GM10266 (cell line): ENCODE data around the gene GRIK1.

ENCODE experiments used
- DNase-seq: peaks from one replicate; pipeline ENCODE4 v3.0.0; 2012; ENCODE audit errors: extremely low spot score
- TF ChIP-seq, protein P1 (sequence below): IDR thresholded peaks from 2 replicates; pipeline ENCODE4 v1.5.1; 2012; ENCODE audit warnings: mild to moderate bottlenecking, low read depth; ENCODE audit not compliant: control insufficient read depth, insufficient read depth; ENCODE audit errors: missing control alignments

The GRIK1 gene

DNA sequence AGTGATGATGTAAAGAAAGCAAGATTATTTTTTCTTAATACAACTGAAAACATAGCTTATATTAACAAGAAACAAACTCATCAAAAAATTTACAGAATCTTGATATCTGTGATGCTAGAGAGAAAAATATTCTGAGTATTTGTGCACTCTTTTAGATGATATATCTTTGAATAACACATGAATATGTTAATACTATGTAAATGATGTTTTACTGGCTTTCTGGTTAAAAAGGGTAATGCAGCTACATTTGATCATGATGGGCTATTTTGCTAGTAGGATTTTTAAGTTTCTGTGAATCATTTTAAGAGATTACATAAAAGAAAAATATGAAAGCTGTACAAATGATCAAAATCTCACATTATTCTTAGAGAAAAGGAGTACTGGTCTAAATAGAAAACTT lies 114.5 kb downstream of the GRIK1 start:
- no peak for DNase-seq
- TF ChIP-seq, protein P1, sequence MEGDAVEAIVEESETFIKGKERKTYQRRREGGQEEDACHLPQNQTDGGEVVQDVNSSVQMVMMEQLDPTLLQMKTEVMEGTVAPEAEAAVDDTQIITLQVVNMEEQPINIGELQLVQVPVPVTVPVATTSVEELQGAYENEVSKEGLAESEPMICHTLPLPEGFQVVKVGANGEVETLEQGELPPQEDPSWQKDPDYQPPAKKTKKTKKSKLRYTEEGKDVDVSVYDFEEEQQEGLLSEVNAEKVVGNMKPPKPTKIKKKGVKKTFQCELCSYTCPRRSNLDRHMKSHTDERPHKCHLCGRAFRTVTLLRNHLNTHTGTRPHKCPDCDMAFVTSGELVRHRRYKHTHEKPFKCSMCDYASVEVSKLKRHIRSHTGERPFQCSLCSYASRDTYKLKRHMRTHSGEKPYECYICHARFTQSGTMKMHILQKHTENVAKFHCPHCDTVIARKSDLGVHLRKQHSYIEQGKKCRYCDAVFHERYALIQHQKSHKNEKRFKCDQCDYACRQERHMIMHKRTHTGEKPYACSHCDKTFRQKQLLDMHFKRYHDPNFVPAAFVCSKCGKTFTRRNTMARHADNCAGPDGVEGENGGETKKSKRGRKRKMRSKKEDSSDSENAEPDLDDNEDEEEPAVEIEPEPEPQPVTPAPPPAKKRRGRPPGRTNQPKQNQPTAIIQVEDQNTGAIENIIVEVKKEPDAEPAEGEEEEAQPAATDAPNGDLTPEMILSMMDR = no peak

DNA sequence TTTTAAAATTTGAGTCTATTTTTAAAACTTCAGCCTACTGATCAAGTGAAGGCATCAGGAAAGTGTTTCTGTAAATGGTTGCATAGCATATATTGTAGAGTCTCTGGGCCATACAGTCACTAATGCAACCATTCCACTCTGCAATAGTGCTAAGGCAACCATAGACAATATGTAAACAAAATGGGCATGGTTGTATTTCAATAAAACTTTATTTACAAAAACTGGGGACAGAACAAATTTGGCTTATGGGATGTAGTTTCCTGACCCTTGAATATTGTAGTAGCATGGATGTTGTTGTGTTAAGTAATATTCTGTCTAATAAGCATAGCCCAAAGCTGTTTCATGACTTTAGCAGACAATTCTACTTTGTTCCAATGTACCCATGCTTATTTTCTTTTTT lies 117.7 kb downstream of the GRIK1 start:
- DNase-seq = no peak
- TF ChIP-seq, protein P1 = no peak

DNA sequence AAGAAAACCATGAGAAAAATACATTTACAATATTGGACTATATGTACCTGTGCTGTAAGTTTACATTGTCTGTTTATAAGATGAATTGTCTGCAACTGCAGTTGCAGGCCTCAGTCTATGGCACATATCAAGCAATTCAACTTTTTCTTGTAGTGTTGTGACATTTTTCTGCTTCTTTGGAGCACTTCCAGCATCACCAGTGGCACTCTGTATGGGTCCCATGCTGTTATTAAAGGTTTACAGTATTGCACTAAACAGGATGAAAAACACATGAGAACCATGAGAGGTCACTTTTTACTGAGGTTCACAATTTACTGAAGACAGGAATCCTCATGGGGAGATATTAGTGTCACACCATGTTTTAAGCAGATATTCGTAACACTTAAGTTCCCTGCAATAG lies 118.6 kb downstream of the GRIK1 start:
- TF ChIP-seq, protein P1 = no peak
- DNase-seq = no peak

DNA sequence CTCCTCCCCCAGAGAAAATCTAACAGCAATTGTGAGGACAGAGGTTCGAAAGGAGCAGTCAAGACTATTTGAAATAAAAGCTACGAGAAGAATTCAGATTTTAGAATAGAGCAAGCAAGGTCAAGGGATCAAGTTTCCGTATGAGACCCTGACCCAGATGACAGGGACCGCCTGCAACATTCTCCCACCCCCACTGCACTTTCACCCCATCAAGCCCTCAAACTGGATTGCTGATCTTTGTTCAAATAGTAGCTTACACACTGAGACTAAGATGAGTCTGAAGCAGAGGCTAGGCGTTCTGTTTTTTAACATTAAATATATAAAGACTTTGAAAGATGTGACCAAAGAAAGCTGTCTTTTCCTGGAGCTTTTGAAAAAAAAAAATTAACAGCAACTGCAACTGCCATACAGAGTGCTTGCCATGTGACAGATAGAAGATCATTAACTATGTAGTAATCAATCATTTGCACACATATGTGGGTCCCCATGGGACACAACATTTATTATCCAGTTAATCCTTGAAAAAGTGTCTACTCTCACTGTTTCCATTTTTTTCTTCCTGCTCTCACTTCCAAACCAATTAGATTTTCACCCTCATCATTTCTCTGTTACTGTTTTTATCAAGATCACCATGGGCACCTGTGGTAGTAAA lies 120.0 kb downstream of the GRIK1 start:
- TF ChIP-seq, protein P1 = no peak
- DNase-seq = no peak

DNA sequence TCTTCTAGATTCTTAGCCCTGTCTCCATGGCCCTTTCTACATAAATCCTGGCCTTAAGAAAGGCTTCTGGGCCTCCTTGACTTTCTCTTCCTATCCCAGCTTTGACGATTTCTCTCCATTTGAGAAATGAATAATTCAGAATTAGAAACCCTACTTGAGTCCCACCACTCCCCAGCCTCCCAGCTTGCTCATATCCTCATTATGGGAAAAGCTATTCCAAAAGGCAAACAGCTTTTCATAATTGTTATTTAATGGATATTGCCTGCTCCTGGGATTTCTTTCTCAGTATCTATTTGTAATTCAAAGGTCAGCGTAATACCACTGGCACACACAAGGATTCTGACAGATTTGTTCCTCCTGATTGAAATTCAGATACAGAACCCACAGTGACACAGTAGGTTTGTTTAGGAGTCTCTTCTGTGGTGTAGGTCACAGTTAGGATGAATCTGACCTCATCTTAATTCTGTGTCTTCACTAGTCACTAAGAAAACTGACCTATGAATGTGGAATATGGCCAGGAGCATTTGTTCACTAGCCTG lies 121.3 kb downstream of the GRIK1 start:
- TF ChIP-seq, protein P1 = no peak
- no peak for DNase-seq

DNA sequence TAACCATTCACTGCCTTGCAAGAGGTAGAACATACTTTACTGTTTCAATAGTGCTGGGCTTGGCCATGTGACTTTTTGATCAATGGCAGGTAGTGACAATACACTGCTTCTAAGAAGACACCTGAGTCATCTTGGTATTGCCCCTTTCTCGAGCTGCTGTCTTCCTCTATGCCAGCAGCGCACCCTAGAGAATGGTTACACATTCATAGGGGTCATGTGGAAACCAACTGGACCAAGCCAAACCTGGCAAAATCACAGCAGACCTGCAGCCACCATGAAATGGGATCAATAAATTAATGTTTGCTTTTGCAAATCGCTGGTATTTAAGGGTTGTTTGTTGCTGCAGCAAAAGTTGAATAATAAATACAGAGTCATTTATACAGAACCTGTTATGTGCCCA lies 122.3 kb downstream of the GRIK1 start:
- TF ChIP-seq, protein P1 = no peak
- no peak for DNase-seq

DNA sequence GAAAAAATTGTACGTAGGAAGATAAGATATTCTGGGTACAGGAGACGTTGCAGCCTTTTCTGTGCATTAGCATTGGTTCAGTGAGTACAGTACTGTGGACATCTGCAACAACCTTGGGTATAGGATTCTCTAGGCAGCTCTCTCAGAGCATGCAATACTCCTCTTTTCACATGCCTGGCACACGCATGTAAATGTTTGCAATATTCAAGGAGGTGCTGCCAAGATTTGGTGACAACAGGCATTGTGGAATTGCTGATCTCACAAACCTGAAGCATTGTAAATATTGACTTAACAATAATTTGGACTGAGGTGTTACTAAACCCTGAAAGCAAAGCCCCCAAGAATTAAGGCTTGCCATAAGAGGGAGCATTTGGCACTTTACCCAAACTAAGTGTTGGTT lies 126.8 kb downstream of the GRIK1 start:
- TF ChIP-seq, protein P1 = no peak
- no peak for DNase-seq
